ENCODE measurements around the gene SERPINA4.

- TF ChIP-seq, protein P1, sequence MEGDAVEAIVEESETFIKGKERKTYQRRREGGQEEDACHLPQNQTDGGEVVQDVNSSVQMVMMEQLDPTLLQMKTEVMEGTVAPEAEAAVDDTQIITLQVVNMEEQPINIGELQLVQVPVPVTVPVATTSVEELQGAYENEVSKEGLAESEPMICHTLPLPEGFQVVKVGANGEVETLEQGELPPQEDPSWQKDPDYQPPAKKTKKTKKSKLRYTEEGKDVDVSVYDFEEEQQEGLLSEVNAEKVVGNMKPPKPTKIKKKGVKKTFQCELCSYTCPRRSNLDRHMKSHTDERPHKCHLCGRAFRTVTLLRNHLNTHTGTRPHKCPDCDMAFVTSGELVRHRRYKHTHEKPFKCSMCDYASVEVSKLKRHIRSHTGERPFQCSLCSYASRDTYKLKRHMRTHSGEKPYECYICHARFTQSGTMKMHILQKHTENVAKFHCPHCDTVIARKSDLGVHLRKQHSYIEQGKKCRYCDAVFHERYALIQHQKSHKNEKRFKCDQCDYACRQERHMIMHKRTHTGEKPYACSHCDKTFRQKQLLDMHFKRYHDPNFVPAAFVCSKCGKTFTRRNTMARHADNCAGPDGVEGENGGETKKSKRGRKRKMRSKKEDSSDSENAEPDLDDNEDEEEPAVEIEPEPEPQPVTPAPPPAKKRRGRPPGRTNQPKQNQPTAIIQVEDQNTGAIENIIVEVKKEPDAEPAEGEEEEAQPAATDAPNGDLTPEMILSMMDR (IDR thresholded peaks at IDR 0.05): no peak
- no peak for TF ChIP-seq POLR2AphosphoS5 (IDR thresholded peaks at IDR 0.05)
These were observed 3.1 kb downstream of the SERPINA4 start for GRCh38 chr14:94564381-94564780.

Measured in esophagus muscularis mucosa (tissue), 3 donors.